HEK293 (cell line): ENCODE measurements around the gene PDGFC.

Experiments used
- ATF2 ChIP-seq: fragments of 450-650 bp; formaldehyde crosslinking; IDR thresholded peaks from 2 replicates; pipeline ENCODE4 v1.5.1; 2016; ENCODE audit warnings: missing biosample characterization, missing genetic modification characterization, low read depth
- CTCF ChIP-seq: fragments of 450-650 bp; formaldehyde crosslinking; IDR thresholded peaks from 2 replicates; pipeline ENCODE4 v1.5.1; 2016; ENCODE audit warnings: missing biosample characterization, missing genetic modification characterization
- ZNF274 ChIP-seq, 2 experiments: fragments of 200-500 bp in 1 of 2; fragments of 450-650 bp in 1 of 2; sonication (Bioruptor generic) in 1 of 2; formaldehyde crosslinking in 1 of 2; IDR thresholded peaks; 2 replicates each; pipeline versions ENCODE4 v1.5.1 to v1.6.1; 2014 to 2016; ENCODE audit warnings: borderline replicate concordance in 1 of 2, inconsistent platforms in 1 of 2, low read length in 1 of 2, missing biosample characterization in 1 of 2, missing genetic modification characterization in 1 of 2
- ZNF280D ChIP-seq: fragments of 450-650 bp; formaldehyde crosslinking; IDR thresholded peaks from 2 replicates; pipeline ENCODE4 v1.5.1; 2016; ENCODE audit warnings: missing biosample characterization, missing genetic modification characterization
- ZNF488 ChIP-seq: fragments of 450-650 bp; formaldehyde crosslinking; IDR thresholded peaks from 2 replicates; pipeline ENCODE4 v1.5.1; 2016; ENCODE audit warnings: missing biosample characterization, missing genetic modification characterization
- ZNF571 ChIP-seq: fragments of 450-650 bp; formaldehyde crosslinking; IDR thresholded peaks from 2 replicates; pipeline ENCODE4 v1.5.0; 2017; ENCODE audit warnings: missing biosample characterization, missing genetic modification characterization
- ZNF629 ChIP-seq: fragments of 450-650 bp; formaldehyde crosslinking; IDR thresholded peaks from 2 replicates; pipeline ENCODE4 v1.5.1; 2017; ENCODE audit warnings: missing biosample characterization, missing genetic modification characterization
- ZNF768 ChIP-seq: fragments of 450-650 bp; formaldehyde crosslinking; IDR thresholded peaks from 2 replicates; pipeline ENCODE4 v1.5.1; 2018; ENCODE audit warnings: missing biosample characterization, mild to moderate bottlenecking, missing genetic modification characterization
- ZNF792 ChIP-seq: fragments of 450-650 bp; formaldehyde crosslinking; IDR thresholded peaks from 2 replicates; pipeline ENCODE4 v1.5.1; 2016; ENCODE audit warnings: missing biosample characterization, missing genetic modification characterization

GRCh38 chr4:156749426-156750403 is 221.9 kb downstream of the PDGFC start:
- TF ChIP-seq ZNF280D (tag by site-specific recombination) (no peak), CTCF (tag by site-specific recombination) (no peak), ZNF488 (no peak), ZNF792 (tag by site-specific recombination) (no peak), ZNF571 (tag by site-specific recombination) (no peak), ZNF629 (tag by site-specific recombination) (no peak), ATF2 (tag by site-specific recombination) (no peak), ZNF274 (IDR thresholded peaks at IDR 0.05; ENCODE audit: low read length) (no peak), ZNF274 (tag by site-specific recombination; IDR thresholded peaks at IDR 0.05; ENCODE audit: borderline replicate concordance) (no peak), ZNF768 (tag by site-specific recombination) (no peak)
